Lung (tissue), 16 donors: ENCODE measurements around the gene OR4K5. TPM values are rescaled to one million over a fixed set of nuclear protein-coding genes. Genes with fewer than 3 reads are reported as not detected.

ENCODE experiments used
- ATAC-seq: fragments of 200-7000 bp; cut with Tn5 transposase; one replicate; pipeline ENCODE4 v1.9.1; 2020; ENCODE audit warnings: moderate number of reproducible peaks; ENCODE audit not compliant: insufficient read depth, low FRiP score
- DNase-seq, 3 donors: peaks; one replicate each; pipeline ENCODE4 v3.0.0-alpha.2; 2013 to 2017
- H3K27ac ChIP-seq, 2 donors: one replicate each; pipeline ENCODE4 v1.5.1; 2013; ENCODE audit warnings: mild to moderate bottlenecking in 2 of 2, moderate library complexity in 2 of 2, control low read depth in 1 of 2, inconsistent platforms in 1 of 2, low read depth in 1 of 2, low read length in 1 of 2
- H3K27me3 ChIP-seq, 3 donors: one replicate each; pipeline ENCODE4 v1.5.1; 2013; ENCODE audit warnings: low read length in 2 of 3; ENCODE audit not compliant: control insufficient read depth in 3 of 3, insufficient read depth in 3 of 3
- H3K36me3 ChIP-seq, 4 donors: one replicate each; pipeline ENCODE4 v1.5.1; 2013; ENCODE audit warnings: low read length in 4 of 4, mild to moderate bottlenecking in 1 of 4, moderate library complexity in 1 of 4; ENCODE audit not compliant: control insufficient read depth in 4 of 4, insufficient read depth in 4 of 4
- H3K4me1 ChIP-seq, 5 donors: one replicate each; pipeline ENCODE4 v1.5.1; 2013; ENCODE audit warnings: low read length in 5 of 5, mild to moderate bottlenecking in 2 of 5, moderate library complexity in 1 of 5; ENCODE audit not compliant: control insufficient read depth in 5 of 5, insufficient read depth in 5 of 5
- H3K4me3 ChIP-seq: one replicate; pipeline ENCODE4 v1.5.1; 2013; ENCODE audit warnings: mild to moderate bottlenecking, control low read depth, moderate library complexity
- H3K9ac ChIP-seq, 2 donors: one replicate each; pipeline ENCODE4 v1.5.1; 2013; ENCODE audit warnings: low read length in 2 of 2, control low read depth in 1 of 2; ENCODE audit not compliant: insufficient read depth in 1 of 2
- H3K9me3 ChIP-seq, 4 donors: one replicate each; pipeline ENCODE4 v1.5.1; 2013; ENCODE audit warnings: low read length in 3 of 4, mild to moderate bottlenecking in 1 of 4, moderate library complexity in 1 of 4; ENCODE audit not compliant: control insufficient read depth in 4 of 4, insufficient read depth in 3 of 4
- WGBS, 2 donors: extraction: QIAGEN DNeasy Blood & Tissue Kit; methylation state at CpG; one replicate each; pipeline ENCODE4 v1.1.7; 2013; 5-methylcytosine and 5-hydroxymethylcytosine counted together
- long read RNA-seq, 5 donors: transcript quantifications; one replicate each; lab custom pipeline, GENCODE V29; 2026
- polyA plus RNA-seq, 2 donors: library from polyadenylated mRNA; stranded (reverse); fragments of 200-250 nt; gene quantifications; one replicate each; pipeline ENCODE4 v1.2.1, GENCODE V29; 2013
- total RNA-seq, 2 donors: library from RNA; depleted of rRNA in 1 of 2; stranded (reverse); fragments of >200 nt in 1 of 2; gene quantifications; one replicate each; pipeline ENCODE4 v1.2.1, GENCODE V29; 2014 to 2021
- TF ChIP-seq, protein P1 (sequence below): IDR thresholded peaks from 2 replicates; pipeline ENCODE4 v1.5.1; 2012; ENCODE audit warnings: mild to moderate bottlenecking; ENCODE audit errors: control extremely low read depth, extremely low read depth
- donor health status: control.
- donor health status: control.
- donor health status: Bipolar disorder and iron deficiency.
- donor health status: healthy.
- donor health status: DM: yes; HTN: yes; CAD: no.

The OR4K5 gene, protein sequence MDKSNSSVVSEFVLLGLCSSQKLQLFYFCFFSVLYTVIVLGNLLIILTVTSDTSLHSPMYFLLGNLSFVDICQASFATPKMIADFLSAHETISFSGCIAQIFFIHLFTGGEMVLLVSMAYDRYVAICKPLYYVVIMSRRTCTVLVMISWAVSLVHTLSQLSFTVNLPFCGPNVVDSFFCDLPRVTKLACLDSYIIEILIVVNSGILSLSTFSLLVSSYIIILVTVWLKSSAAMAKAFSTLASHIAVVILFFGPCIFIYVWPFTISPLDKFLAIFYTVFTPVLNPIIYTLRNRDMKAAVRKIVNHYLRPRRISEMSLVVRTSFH
- total RNA-seq (not detected), polyA plus RNA-seq (not detected)
- long read RNA-seq, donor 1, result 0 reads
- long read RNA-seq, donor 2, result 0 reads
- long read RNA-seq, donor 3, result 0 reads
- long read RNA-seq, donor 4, result 0 reads
- long read RNA-seq, donor 5, result 0 reads

DNA sequence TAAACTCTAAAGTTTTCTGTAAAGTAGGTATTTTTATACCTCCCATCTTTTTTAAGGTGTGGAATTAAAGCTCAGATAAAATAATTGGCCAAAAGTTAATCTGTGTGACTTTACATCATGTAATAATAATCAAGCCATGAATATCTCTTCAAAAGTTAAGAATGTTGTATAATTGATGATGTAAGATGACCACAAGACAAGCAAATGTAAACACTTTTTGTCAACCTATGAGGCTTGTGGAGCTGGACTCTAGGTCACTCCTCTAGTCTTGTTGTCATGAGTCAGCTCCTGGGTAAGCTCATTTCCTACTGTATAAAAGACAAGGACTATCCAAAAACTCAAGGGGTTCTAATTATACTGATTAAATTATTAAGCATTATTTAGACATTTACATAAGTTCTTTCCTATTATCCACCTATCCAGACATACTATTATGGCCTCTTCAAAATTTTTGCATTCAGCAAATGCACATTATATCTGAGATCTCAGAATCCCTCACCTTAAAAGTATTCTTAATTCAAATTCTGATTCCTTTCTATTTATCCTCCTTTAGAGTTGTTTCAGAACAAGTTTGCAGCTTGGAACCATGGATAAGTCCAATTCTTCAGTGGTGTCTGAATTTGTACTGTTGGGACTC is at the start of gene OR4K5:
TSS of gene OR4K5 (plus strand) at position 587 of the 637 bp plus-strand sequence. CDS start at position 587, 0 bp downstream.
- H3K9ac ChIP-seq, result no peak within 1 kb of the TSS
- H3K27me3 ChIP-seq, result no peaks in the 10 kb centered on the region
- H3K4me3 ChIP-seq, result no peak within 1 kb of the TSS
- H3K27ac ChIP-seq, result no peak within 1 kb of the TSS
- ATAC-seq (no peak), DNase-seq (no peak)
- H3K9me3 ChIP-seq, result peaks cover 0 to 2% (median 0%) of the 10 kb centered on the region in 4 donors
- no peaks in the 10 kb centered on the region for H3K36me3 ChIP-seq
- no peaks in the 10 kb centered on the region for H3K4me1 ChIP-seq
- TF ChIP-seq, protein P1, sequence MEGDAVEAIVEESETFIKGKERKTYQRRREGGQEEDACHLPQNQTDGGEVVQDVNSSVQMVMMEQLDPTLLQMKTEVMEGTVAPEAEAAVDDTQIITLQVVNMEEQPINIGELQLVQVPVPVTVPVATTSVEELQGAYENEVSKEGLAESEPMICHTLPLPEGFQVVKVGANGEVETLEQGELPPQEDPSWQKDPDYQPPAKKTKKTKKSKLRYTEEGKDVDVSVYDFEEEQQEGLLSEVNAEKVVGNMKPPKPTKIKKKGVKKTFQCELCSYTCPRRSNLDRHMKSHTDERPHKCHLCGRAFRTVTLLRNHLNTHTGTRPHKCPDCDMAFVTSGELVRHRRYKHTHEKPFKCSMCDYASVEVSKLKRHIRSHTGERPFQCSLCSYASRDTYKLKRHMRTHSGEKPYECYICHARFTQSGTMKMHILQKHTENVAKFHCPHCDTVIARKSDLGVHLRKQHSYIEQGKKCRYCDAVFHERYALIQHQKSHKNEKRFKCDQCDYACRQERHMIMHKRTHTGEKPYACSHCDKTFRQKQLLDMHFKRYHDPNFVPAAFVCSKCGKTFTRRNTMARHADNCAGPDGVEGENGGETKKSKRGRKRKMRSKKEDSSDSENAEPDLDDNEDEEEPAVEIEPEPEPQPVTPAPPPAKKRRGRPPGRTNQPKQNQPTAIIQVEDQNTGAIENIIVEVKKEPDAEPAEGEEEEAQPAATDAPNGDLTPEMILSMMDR, result no peak

DNA sequence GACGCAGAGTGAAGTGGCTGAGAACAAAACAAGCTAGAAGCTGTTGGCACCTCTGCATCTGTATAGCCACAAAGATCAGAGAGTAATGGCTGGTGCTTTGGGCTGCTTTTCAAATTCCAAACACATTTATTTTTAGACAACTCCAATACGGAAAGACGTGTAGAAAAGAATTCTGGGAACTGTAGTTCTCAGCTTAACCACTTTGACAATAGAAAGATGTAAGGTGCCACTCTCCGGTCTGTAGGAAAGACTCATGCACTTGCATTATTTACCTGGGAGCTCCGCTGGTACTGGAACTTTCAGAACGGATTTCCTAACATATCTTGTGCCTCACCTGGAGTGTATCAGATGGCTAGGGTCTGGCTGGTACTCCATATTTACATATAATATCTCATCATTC is 47.2 kb upstream of the OR4K5 start:
- no peaks in the 10 kb centered on the region for H3K36me3 ChIP-seq
- no peak overlapping the region for H3K9ac ChIP-seq
- no peaks in the 10 kb centered on the region for H3K27me3 ChIP-seq
- 29% methylated on average over 6 of the region's 6 CpGs for WGBS, 2 donors
- DNase-seq, result no peak
- H3K4me1 ChIP-seq, result no peaks in the 10 kb centered on the region
- peaks cover 0 to 9% (median under 1%) of the 10 kb centered on the region in 4 donors for H3K9me3 ChIP-seq
- no peak overlapping the region for H3K27ac ChIP-seq
- TF ChIP-seq, protein P1, result no peak
- no peak overlapping the region for H3K4me3 ChIP-seq
- ATAC-seq, result no peak

DNA sequence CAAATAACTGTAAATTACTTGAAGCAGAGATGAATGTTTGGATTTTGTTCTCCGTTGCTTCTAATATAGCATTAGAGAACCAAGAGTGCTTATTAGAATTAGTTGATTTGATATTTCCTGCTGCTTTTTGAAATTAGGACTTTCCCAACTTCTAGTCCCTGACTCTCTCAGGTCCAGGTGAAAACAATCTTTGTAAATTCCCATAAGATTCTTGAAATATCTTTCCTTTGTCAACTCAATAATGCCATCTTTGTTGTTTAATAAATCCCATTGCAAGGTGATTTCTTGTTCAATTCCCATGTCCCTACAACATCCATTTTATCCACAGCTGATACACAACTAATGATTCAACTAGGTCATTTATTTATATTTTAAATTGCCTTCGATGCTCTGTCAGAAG is 45.6 kb upstream of the OR4K5 start, which contains the start of gene OR4K2:
TSS of gene OR4K2 (plus strand) at position 301 of the 400 bp plus-strand sequence. CDS start 1,126 bp downstream, outside the sequence.
- no peak for ATAC-seq
- Histone ChIP-seq H3K4me1 (no peaks in the 10 kb centered on the region), H3K27ac (no peak within 1 kb of the TSS), H3K27me3 (no peaks in the 10 kb centered on the region), H3K9ac (no peak within 1 kb of the TSS), H3K9me3 (peaks cover 0 to 2% (median under 1%) of the 10 kb centered on the region in 4 donors), H3K36me3 (no peaks in the 10 kb centered on the region), H3K4me3 (no peak within 1 kb of the TSS)
- TF ChIP-seq, protein P1, result no peak
- no peak for DNase-seq
- 51 to 59% methylated on average over 2 of the region's 2 CpGs for WGBS, 2 donors
